Endothelial cell (in vitro differentiated cells): ENCODE results near the gene CHRNA4. TPM values are rescaled to one million over a fixed set of nuclear protein-coding genes. Genes with fewer than 3 reads are reported as not detected.

Experiments used
- DNase-seq: peaks from one replicate; pipeline ENCODE4 v3.0.0; 2021; ENCODE audit warnings: low spot score
- H3K27ac Mint-ChIP-seq: one replicate; pipeline ENCODE4 v1.8.0; 2021; ENCODE audit warnings: mixed read lengths, inconsistent platforms; ENCODE audit not compliant: unreplicated experiment
- H3K27me3 Mint-ChIP-seq: one replicate; pipeline ENCODE4 v1.8.0; 2021; ENCODE audit warnings: mild to moderate bottlenecking, moderate library complexity, mixed read lengths, inconsistent platforms; ENCODE audit not compliant: unreplicated experiment
- H3K36me3 Mint-ChIP-seq: one replicate; pipeline ENCODE4 v1.8.0; 2021; ENCODE audit warnings: mild to moderate bottlenecking, low read depth, mixed read lengths, inconsistent platforms; ENCODE audit not compliant: unreplicated experiment
- H3K4me1 Mint-ChIP-seq: one replicate; pipeline ENCODE4 v1.8.0; 2021; ENCODE audit warnings: mild to moderate bottlenecking, mixed read lengths, inconsistent platforms; ENCODE audit not compliant: unreplicated experiment
- H3K4me3 Mint-ChIP-seq: one replicate; pipeline ENCODE4 v1.8.0; 2021; ENCODE audit warnings: mild to moderate bottlenecking, mixed read lengths, inconsistent platforms; ENCODE audit not compliant: unreplicated experiment
- H3K9me3 Mint-ChIP-seq: one replicate; pipeline ENCODE4 v1.8.0; 2021; ENCODE audit warnings: mixed read lengths, inconsistent platforms; ENCODE audit not compliant: unreplicated experiment
- CTCF ChIP-seq: fragments of 200-600 bp; sonication (generic); IDR thresholded peaks from one replicate; pipeline ENCODE4 v1.5.0; 2021; ENCODE audit warnings: antibody characterized with exemption; ENCODE audit not compliant: unreplicated experiment
- total RNA-seq: library from RNA; stranded (reverse); fragmentation: NEBNext Ultra II Directional; extraction: Animal tissue kit (Norgen Biotek cat#: 25700); gene quantifications from one replicate; pipeline ENCODE4 v1.2.1, GENCODE V29; 2021; ENCODE audit not compliant: unreplicated experiment

CHRNA4 gene
- total RNA-seq, 1 donor from 2014 or later, result 2.6 TPM

- Mint-ChIP-seq H3K9me3 (no peaks in the 10 kb centered on the region), H3K4me3 (no peak overlapping the region), H3K27me3 (peaks cover 4% of the 10 kb centered on the region), H3K27ac (no peak overlapping the region), H3K4me1 (no peaks in the 10 kb centered on the region), H3K36me3 (no peaks in the 10 kb centered on the region)
- no peak for TF ChIP-seq CTCF
- no peak for DNase-seq
Measured at GRCh38 chr20:63369724-63370617, 8.8 kb upstream of the CHRNA4 start.

GRCh38 chr20:63369024-63369530 lies 7.9 kb upstream of the CHRNA4 start:
- Mint-ChIP-seq H3K27ac (no peak overlapping the region), H3K9me3 (no peaks in the 10 kb centered on the region), H3K27me3 (peaks cover 7% of the 10 kb centered on the region), H3K4me3 (no peak overlapping the region), H3K36me3 (no peaks in the 10 kb centered on the region), H3K4me1 (no peaks in the 10 kb centered on the region)
- no peak for TF ChIP-seq CTCF
- DNase-seq, result no peak

GRCh38 chr20:63368151-63368550 lies 7.0 kb upstream of the CHRNA4 start:
- no peak for TF ChIP-seq CTCF
- no peak overlapping the region for H3K4me3 Mint-ChIP-seq
- no peaks in the 10 kb centered on the region for H3K9me3 Mint-ChIP-seq
- DNase-seq, result no peak
- no peaks in the 10 kb centered on the region for H3K36me3 Mint-ChIP-seq
- no peak overlapping the region for H3K27ac Mint-ChIP-seq
- no peaks in the 10 kb centered on the region for H3K4me1 Mint-ChIP-seq
- H3K27me3 Mint-ChIP-seq, result peaks cover 7% of the 10 kb centered on the region

GRCh38 chr20:63367446-63368055 lies 6.4 kb upstream of the CHRNA4 start:
- Mint-ChIP-seq H3K36me3 (no peaks in the 10 kb centered on the region), H3K9me3 (no peaks in the 10 kb centered on the region), H3K27ac (no peak overlapping the region), H3K4me3 (no peak overlapping the region), H3K4me1 (no peaks in the 10 kb centered on the region), H3K27me3 (peaks cover 9% of the 10 kb centered on the region)
- DNase-seq, result no peak
- TF ChIP-seq CTCF, result no peak
